Panc1 (cell line): ENCODE results near the gene ADNP.

Experiments used
- CTCF ChIP-seq: fragments of 450-650 bp; IDR thresholded peaks from 2 replicates; pipeline ENCODE4 v1.5.1; 2017; ENCODE audit warnings: mild to moderate bottlenecking
- TCF7L2 ChIP-seq: IDR thresholded peaks from 2 replicates; pipeline ENCODE4 v1.6.1; 2011; ENCODE audit warnings: mild to moderate bottlenecking, low read depth, low read length, inconsistent platforms

- TF ChIP-seq TCF7L2 (no peak), CTCF (no peak)
Observed at GRCh38 chr20:50919567-50919966, 11.7 kb downstream of the ADNP start.
